GM18505 (cell line): ENCODE data around the gene RADIL.

Experiments used
- ATAC-seq: cut with Tn5 transposase; IDR thresholded peaks from one replicate; pipeline ENCODE4 v1.9.1; 2021; ENCODE audit not compliant: unreplicated experiment
- POLR2A ChIP-seq: IDR thresholded peaks from 4 replicates; pipeline ENCODE4 v1.6.1; 2011; ENCODE audit warnings: borderline replicate concordance; ENCODE audit not compliant: insufficient read depth, insufficient read length; ENCODE audit errors: extremely low read depth

RADIL gene

GRCh38 chr7:4766666-4767519 lies 116.6 kb downstream of the RADIL start:
- ATAC-seq, result no peak
- no peak for TF ChIP-seq POLR2A

- ATAC-seq, result no peak
- TF ChIP-seq POLR2A, result no peak
These were observed 117.6 kb downstream of the RADIL start for GRCh38 chr7:4765776-4766490.

GRCh38 chr7:4764402-4765007 lies 119.0 kb downstream of the RADIL start:
- no peak for TF ChIP-seq POLR2A
- no peak for ATAC-seq

GRCh38 chr7:4763794-4764185 lies 119.7 kb downstream of the RADIL start:
- no peak for TF ChIP-seq POLR2A
- ATAC-seq, result no peak

GRCh38 chr7:4763091-4763793 lies 120.3 kb downstream of the RADIL start:
- ATAC-seq, result no peak
- no peak for TF ChIP-seq POLR2A

GRCh38 chr7:4762121-4763055 lies 121.1 kb downstream of the RADIL start:
- ATAC-seq, result no peak

GRCh38 chr7:4760952-4761351 lies 122.6 kb downstream of the RADIL start:
- TF ChIP-seq POLR2A, result no peak
- ATAC-seq, result no peak

More at GRCh38 chr7:4762121-4763055, 121.1 kb downstream of the RADIL start:
- no peak for TF ChIP-seq POLR2A

- no peak for ATAC-seq
- no peak for TF ChIP-seq POLR2A
These were observed 124.3 kb downstream of the RADIL start for GRCh38 chr7:4759211-4759610.

GRCh38 chr7:4758791-4759190 lies 124.7 kb downstream of the RADIL start:
- ATAC-seq, result no peak
- no peak for TF ChIP-seq POLR2A

GRCh38 chr7:4758111-4758510 lies 125.4 kb downstream of the RADIL start:
- ATAC-seq, result no peak
- no peak for TF ChIP-seq POLR2A

- TF ChIP-seq POLR2A, result no peak
- no peak for ATAC-seq
These were observed 128.5 kb downstream of the RADIL start for GRCh38 chr7:4755045-4755444.

- no peak for ATAC-seq
- no peak for TF ChIP-seq POLR2A
These were observed 129.0 kb downstream of the RADIL start for GRCh38 chr7:4754433-4755010.
